ENCODE data around the gene ROR2. TPM values are rescaled to one million over a fixed set of nuclear protein-coding genes. Genes with fewer than 3 reads are reported as not detected.
A peak's percentile ranks its signal among the peaks of the same experiment; 100 is the strongest.
"Not testable (repeated sequence)": the region's sequence is repeated elsewhere in the genome, so short reads cannot be mapped to it uniquely, and the experiment has no call there.

Gene ROR2
- total RNA-seq, 4 donors from 2014 or later: 4.2 to 23.2 (median 11.2) TPM

DNA sequence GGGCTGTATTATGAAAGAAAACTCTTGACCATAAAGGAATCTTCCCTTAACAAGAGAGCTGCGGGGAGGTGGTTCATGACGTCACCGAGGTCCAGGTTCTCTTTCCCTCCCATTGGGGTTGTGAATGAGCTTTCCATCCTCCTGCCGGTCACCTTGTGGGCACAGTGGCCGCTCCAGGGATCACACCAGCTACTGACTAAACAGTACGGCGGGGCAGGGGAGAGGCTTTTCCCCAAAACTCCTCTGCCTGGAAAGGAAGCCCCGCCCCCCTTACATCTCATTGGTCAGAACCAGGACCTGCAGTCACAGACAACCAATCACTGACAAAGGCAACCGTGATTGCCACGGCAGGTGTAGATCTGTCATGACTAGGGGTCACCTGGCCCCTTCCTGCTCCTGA is 35.6 kb downstream of the ROR2 start:
- Histone ChIP-seq H3K27ac (no peak overlapping the region), H3K4me3 (no peak overlapping the region), H3K36me3 (no peaks in the 10 kb centered on the region), H3K27me3 (no peaks in the 10 kb centered on the region), H3K9me3 (no peaks in the 10 kb centered on the region), H3K4me1 (peaks cover 0 to 11% (median 0%) of the 10 kb centered on the region in 4 donors)
- TF ChIP-seq EP300 (IDR thresholded peaks at IDR 0.05; ENCODE audit: low read depth) (no peak), POLR2A (IDR thresholded peaks at IDR 0.05) (no peak), POLR2AphosphoS5 (IDR thresholded peaks at IDR 0.05) (no peak)
- TF ChIP-seq, protein P1, sequence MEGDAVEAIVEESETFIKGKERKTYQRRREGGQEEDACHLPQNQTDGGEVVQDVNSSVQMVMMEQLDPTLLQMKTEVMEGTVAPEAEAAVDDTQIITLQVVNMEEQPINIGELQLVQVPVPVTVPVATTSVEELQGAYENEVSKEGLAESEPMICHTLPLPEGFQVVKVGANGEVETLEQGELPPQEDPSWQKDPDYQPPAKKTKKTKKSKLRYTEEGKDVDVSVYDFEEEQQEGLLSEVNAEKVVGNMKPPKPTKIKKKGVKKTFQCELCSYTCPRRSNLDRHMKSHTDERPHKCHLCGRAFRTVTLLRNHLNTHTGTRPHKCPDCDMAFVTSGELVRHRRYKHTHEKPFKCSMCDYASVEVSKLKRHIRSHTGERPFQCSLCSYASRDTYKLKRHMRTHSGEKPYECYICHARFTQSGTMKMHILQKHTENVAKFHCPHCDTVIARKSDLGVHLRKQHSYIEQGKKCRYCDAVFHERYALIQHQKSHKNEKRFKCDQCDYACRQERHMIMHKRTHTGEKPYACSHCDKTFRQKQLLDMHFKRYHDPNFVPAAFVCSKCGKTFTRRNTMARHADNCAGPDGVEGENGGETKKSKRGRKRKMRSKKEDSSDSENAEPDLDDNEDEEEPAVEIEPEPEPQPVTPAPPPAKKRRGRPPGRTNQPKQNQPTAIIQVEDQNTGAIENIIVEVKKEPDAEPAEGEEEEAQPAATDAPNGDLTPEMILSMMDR (IDR thresholded peaks at IDR 0.05): no peak
- DNase-seq: no peak
- in situ Hi-C loops (cut with MboI; ENCODE audit: low pct_ligation_motif_present in 1 of 4, low pct_unique_long_range_greater_than_20kb in 1 of 4, low sequenced_read_pairs in 3 of 4): no loop called here
- 91 to 95% methylated on average over 4 to 10 of the region's 10 CpGs for WGBS, 2 donors (ENCODE audit: low coverage in 1 of 2)
- intact Hi-C loops (cut with DNase I; ENCODE audit: low total_unique reads): no loop called here

DNA sequence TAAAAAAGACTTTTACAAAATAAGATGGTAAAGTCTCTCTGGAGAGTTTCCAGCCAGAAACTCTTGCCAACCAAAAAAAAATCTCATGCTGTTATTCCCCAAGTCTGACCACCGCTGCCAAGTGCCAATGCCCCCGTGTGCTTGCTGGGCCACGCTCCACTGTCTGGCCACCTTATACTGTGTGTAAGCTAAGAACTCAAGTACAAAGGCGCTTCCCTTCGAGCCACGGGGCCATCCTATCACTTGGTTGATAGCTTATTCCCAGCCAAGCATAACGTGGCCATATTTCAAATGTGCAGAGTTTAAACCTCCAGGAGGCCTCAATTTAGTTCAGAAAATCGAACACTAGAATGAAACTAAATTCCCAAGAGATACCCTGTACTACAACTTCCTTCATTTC is 36.0 kb downstream of the ROR2 start:
- in situ Hi-C loops (cut with MboI; ENCODE audit: low pct_ligation_motif_present in 1 of 4, low pct_unique_long_range_greater_than_20kb in 1 of 4, low sequenced_read_pairs in 3 of 4): no loop called here

DNA sequence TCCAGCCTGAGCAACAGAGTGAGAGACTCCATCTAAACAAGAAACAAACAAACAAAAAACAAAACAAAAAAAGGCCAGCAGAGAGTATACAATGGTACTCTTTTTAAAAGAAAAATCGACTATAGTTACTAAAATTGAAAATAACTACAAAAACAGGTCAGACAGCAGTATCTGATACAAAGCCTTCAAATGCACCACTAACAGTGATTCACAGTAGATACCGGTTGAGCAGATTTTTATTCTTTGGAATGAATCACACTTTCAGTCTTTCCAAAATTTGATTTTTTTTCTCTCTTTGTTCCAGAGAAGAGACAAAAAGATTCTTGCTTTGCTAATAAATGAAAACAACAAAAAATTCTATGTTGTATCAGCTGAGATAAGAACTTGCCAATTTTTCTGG is 36.9 kb downstream of the ROR2 start:
- H3K27ac ChIP-seq: no peak overlapping the region

More for the DNA sequence above, 36.0 kb downstream of the ROR2 start:
- Histone ChIP-seq H3K9me3 (no peaks in the 10 kb centered on the region), H3K27ac (no peak overlapping the region), H3K36me3 (no peaks in the 10 kb centered on the region), H3K4me3 (no peak overlapping the region), H3K27me3 (no peaks in the 10 kb centered on the region), H3K4me1 (peaks cover 0 to 11% (median 0%) of the 10 kb centered on the region in 4 donors)
- 85 to 89% methylated on average over 2 to 8 of the region's 8 CpGs for WGBS, 2 donors (ENCODE audit: low coverage in 1 of 2)
- no peak for DNase-seq
- intact Hi-C loops (cut with DNase I; ENCODE audit: low total_unique reads): no loop called here
- TF ChIP-seq EP300 (IDR thresholded peaks at IDR 0.05; ENCODE audit: low read depth): no peak

DNA sequence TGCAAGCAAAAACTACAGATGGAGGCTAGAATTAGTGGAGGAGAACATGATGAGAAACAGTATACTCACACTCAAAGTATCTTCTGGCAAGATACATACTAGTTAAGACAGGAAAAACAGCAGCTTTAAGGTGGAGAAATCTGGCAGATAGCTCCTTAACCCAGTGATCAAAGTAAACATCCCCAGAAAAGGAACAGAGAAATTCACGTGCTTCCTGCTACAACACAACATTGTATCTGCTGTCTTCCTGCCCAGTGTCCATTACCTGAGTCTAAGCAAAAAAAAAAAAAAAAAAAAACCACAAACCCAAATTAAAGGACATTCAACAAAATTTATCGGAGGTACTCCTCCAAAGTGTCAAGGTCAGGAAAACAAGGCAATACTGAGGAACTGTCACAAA is 38.4 kb downstream of the ROR2 start:
- peaks cover 0 to 28% (median 0%) of the 10 kb centered on the region in 4 donors for H3K4me1 ChIP-seq
- peak overlapping the region in 1 of 4 donors; percentile 14 for H3K27ac ChIP-seq
- DNase-seq: no peak
- H3K4me3 ChIP-seq: no peak overlapping the region
- no peaks in the 10 kb centered on the region for H3K36me3 ChIP-seq
- in situ Hi-C loops (cut with MboI; ENCODE audit: low pct_ligation_motif_present in 1 of 4, low pct_unique_long_range_greater_than_20kb in 1 of 4, low sequenced_read_pairs in 3 of 4): no loop called here
- H3K27me3 ChIP-seq: no peaks in the 10 kb centered on the region
- H3K9me3 ChIP-seq: no peaks in the 10 kb centered on the region
- TF ChIP-seq POLR2AphosphoS5 (IDR thresholded peaks at IDR 0.05) (no peak), EP300 (IDR thresholded peaks at IDR 0.05; ENCODE audit: low read depth) (no peak), POLR2A (IDR thresholded peaks at IDR 0.05) (no peak)
- TF ChIP-seq, protein P1 (IDR thresholded peaks at IDR 0.05): no peak
- 20 to 48% methylated on average over 1 to 2 of the region's 2 CpGs for WGBS, 2 donors (ENCODE audit: low coverage in 1 of 2)
- intact Hi-C loops (cut with DNase I; ENCODE audit: low total_unique reads): no loop called here

More for the DNA sequence above, 36.9 kb downstream of the ROR2 start:
- H3K9me3 ChIP-seq: no peaks in the 10 kb centered on the region
- H3K36me3 ChIP-seq: no peaks in the 10 kb centered on the region
- no peak for TF ChIP-seq POLR2AphosphoS5 (IDR thresholded peaks at IDR 0.05)
- TF ChIP-seq, protein P1 (IDR thresholded peaks at IDR 0.05): no peak
- TF ChIP-seq EP300 (IDR thresholded peaks at IDR 0.05; ENCODE audit: low read depth): no peak
- TF ChIP-seq POLR2A (IDR thresholded peaks at IDR 0.05): no peak
- no peaks in the 10 kb centered on the region for H3K27me3 ChIP-seq
- intact Hi-C loops (cut with DNase I; ENCODE audit: low total_unique reads) (no loop called here), in situ Hi-C loops (cut with MboI; ENCODE audit: low pct_ligation_motif_present in 1 of 4, low pct_unique_long_range_greater_than_20kb in 1 of 4, low sequenced_read_pairs in 3 of 4) (no loop called here)
- 70 to 77% methylated on average over 1 to 2 of the region's 2 CpGs for WGBS, 2 donors (ENCODE audit: low coverage in 1 of 2)
- peaks cover 0 to 18% (median 0%) of the 10 kb centered on the region in 4 donors for H3K4me1 ChIP-seq
- no peak overlapping the region for H3K4me3 ChIP-seq
- no peak for DNase-seq

DNA sequence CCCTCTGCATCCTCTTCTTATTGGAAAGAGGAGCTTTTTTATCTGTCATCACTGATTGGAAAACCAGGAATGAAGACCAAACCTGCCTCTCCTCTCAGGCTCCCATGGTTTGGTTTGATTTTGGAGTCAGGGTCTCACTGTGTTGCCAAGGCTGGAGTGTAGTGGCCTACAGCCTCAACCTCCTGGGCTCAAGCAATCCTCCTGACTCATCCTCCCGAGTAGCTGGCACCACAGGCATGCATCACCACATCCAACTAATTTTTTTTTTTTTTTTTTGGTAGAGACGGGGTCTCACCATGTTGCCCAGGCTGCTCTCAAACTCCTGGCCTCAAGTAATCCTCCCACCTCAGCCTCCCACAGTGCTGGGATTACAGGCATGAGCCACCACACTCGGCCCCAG is 40.8 kb downstream of the ROR2 start:
- H3K4me3 ChIP-seq; intact Hi-C loops (cut with DNase I; ENCODE audit: low total_unique reads); H3K27ac ChIP-seq; H3K27me3 ChIP-seq; in situ Hi-C loops (cut with MboI; ENCODE audit: low pct_ligation_motif_present in 1 of 4, low pct_unique_long_range_greater_than_20kb in 1 of 4, low sequenced_read_pairs in 3 of 4); H3K9me3 ChIP-seq; DNase-seq; H3K36me3 ChIP-seq: not testable (repeated sequence)
- 75% methylated on average over 3 of the region's 3 CpGs; no CpG with 5 or more reads in 1 of the 2 donors for WGBS, 2 donors (ENCODE audit: low coverage in 1 of 2)
- peaks cover 0 to 38% (median 0%) of the 10 kb centered on the region in 4 donors for H3K4me1 ChIP-seq
